Left lung (tissue), 10 donors: Measurements from ENCODE around the gene RNU7-1. TPM values are rescaled to one million over a fixed set of nuclear protein-coding genes. Genes with fewer than 3 reads are reported as not detected.

Experiments
- ATAC-seq: fragments of 200-7000 bp; cut with Tn5 transposase; one replicate; pipeline ENCODE4 v1.9.1; 2020; ENCODE audit warnings: moderate library complexity
- DNase-seq, 4 donors: peaks; one replicate each; pipeline ENCODE4 v3.0.0-alpha.2; 2013 to 2020
- H3K27ac ChIP-seq, 2 donors: fragments of 200-600 bp; sonication (generic) in 1 of 2; one replicate each; pipeline versions ENCODE4 v1.5.0 to v1.8.0; 2020 to 2021
- H3K27me3 ChIP-seq, 2 donors: fragments of 200-600 bp; sonication (generic) in 1 of 2; one replicate each; pipeline versions ENCODE4 v1.5.0 to v1.8.0; 2020 to 2021
- H3K36me3 ChIP-seq, 2 donors: fragments of 200-600 bp; sonication (generic) in 1 of 2; one replicate each; pipeline versions ENCODE4 v1.5.0 to v1.8.0; 2020 to 2021
- H3K4me1 ChIP-seq, 2 donors: fragments of 200-600 bp; one replicate each; pipeline ENCODE4 v1.8.0; 2021
- H3K4me3 ChIP-seq, 2 donors: fragments of 200-600 bp; sonication (generic) in 1 of 2; one replicate each; pipeline versions ENCODE4 v1.5.0 to v1.8.0; 2020 to 2021; ENCODE audit warnings: mild to moderate bottlenecking in 1 of 2
- H3K9me3 ChIP-seq, 2 donors: fragments of 200-600 bp; sonication (generic) in 1 of 2; one replicate each; pipeline versions ENCODE4 v1.5.0 to v1.8.0; 2020 to 2021
- intact Hi-C, 2 donors: fragments of 100-400 bp; cut with DNase I; formaldehyde crosslinking; loops; one replicate each; pipeline versions ENCODE4 v1.11.2 to v1.14.2; 2022
- polyA plus RNA-seq, 6 donors: library from polyadenylated mRNA; unstranded; fragments of 120-200 nt; gene quantifications; one replicate each; pipeline ENCODE4 v1.2.1, GENCODE V29; 2013; ENCODE audit not compliant: insufficient read length in 6 of 6
- total RNA-seq, 2 donors: library from RNA; stranded (reverse); fragmentation: NEBNext Ultra II Directional; extraction: Animal tissue kit (Norgen Biotek cat#: 25700); gene quantifications; one replicate each; pipeline ENCODE4 v1.2.1, GENCODE V29; 2021
- TF ChIP-seq, protein P1 (sequence below), 2 donors: fragments of 200-600 bp; sonication (generic) in 1 of 2; IDR thresholded peaks; one replicate each; pipeline versions ENCODE4 v1.5.0 to v1.8.0; 2021; ENCODE audit warnings: antibody characterized with exemption in 2 of 2
- donor health status: DM: no; HTN: yes; CAD: no.
- donor health status: DM: no; HTN: no; CAD: no.

RNU7-1 gene
- total and polyA plus RNA-seq, 8 donors, result 7.9 to 9.7 TPM; not detected in 6

DNA sequence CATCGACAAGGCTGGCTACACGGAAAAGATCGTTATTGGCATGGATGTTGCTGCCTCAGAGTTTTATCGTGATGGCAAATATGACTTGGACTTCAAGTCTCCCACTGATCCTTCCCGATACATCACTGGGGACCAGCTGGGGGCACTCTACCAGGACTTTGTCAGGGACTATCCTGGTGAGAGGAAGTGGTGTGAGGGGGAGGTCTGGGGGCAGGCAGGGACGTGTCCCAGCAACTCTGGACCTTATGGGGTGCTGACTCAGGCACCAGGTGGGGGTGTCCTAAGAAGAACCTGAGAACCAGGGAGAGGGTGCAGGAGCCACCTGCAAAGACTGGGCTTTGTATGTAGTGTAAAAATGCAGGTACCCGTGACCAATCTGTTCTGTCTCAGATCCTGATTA is 24.0 kb upstream of the RNU7-1 start:
- Histone ChIP-seq H3K27ac (no peak overlapping the region), H3K4me1 (peaks cover 7 to 37% of the 10 kb centered on the region in 2 donors), H3K36me3 (peaks cover 0 to 26% of the 10 kb centered on the region in 2 donors), H3K4me3 (no peak overlapping the region), H3K9me3 (no peaks in the 10 kb centered on the region), H3K27me3 (peaks cover 0 to 14% of the 10 kb centered on the region in 2 donors)
- ATAC-seq, result no peak
- intact Hi-C loops, result no loop called here
- TF ChIP-seq, protein P1, sequence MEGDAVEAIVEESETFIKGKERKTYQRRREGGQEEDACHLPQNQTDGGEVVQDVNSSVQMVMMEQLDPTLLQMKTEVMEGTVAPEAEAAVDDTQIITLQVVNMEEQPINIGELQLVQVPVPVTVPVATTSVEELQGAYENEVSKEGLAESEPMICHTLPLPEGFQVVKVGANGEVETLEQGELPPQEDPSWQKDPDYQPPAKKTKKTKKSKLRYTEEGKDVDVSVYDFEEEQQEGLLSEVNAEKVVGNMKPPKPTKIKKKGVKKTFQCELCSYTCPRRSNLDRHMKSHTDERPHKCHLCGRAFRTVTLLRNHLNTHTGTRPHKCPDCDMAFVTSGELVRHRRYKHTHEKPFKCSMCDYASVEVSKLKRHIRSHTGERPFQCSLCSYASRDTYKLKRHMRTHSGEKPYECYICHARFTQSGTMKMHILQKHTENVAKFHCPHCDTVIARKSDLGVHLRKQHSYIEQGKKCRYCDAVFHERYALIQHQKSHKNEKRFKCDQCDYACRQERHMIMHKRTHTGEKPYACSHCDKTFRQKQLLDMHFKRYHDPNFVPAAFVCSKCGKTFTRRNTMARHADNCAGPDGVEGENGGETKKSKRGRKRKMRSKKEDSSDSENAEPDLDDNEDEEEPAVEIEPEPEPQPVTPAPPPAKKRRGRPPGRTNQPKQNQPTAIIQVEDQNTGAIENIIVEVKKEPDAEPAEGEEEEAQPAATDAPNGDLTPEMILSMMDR (IDR thresholded peaks at IDR 0.05), result no peak
- peak in 1 of 4 donors; percentile 9 for DNase-seq

DNA sequence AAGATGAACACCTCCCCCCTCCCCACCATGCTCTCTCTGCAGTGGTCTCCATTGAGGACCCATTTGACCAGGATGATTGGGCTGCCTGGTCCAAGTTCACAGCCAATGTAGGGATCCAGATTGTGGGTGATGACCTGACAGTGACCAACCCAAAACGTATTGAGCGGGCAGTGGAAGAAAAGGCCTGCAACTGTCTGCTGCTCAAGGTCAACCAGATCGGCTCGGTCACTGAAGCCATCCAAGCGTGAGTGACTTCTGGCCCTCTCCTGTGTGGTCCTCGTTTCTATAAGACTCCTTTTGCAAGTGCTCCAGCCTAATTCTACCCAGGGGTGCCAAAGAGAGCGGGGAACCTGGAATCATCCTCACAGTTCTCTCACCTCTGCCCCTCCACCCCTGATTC is 22.1 kb upstream of the RNU7-1 start:
- DNase-seq, result peak in 1 of 4 donors; percentile 10
- H3K36me3 ChIP-seq, result peaks cover 0 to 26% of the 10 kb centered on the region in 2 donors
- TF ChIP-seq, protein P1 (IDR thresholded peaks at IDR 0.05), result no peak
- no peak for ATAC-seq
- intact Hi-C loops, result loop anchor here in 1 of 2 donors (10.0 kb wide), 1 partner anchor 173 kb away; the partner anchor contains the start of gene C1R
- no peaks in the 10 kb centered on the region for H3K9me3 ChIP-seq
- H3K4me1 ChIP-seq, result peaks cover 20 to 43% of the 10 kb centered on the region in 2 donors
- H3K27ac ChIP-seq, result no peak overlapping the region
- H3K4me3 ChIP-seq, result no peak overlapping the region
- H3K27me3 ChIP-seq, result peaks cover 0 to 4% of the 10 kb centered on the region in 2 donors

DNA sequence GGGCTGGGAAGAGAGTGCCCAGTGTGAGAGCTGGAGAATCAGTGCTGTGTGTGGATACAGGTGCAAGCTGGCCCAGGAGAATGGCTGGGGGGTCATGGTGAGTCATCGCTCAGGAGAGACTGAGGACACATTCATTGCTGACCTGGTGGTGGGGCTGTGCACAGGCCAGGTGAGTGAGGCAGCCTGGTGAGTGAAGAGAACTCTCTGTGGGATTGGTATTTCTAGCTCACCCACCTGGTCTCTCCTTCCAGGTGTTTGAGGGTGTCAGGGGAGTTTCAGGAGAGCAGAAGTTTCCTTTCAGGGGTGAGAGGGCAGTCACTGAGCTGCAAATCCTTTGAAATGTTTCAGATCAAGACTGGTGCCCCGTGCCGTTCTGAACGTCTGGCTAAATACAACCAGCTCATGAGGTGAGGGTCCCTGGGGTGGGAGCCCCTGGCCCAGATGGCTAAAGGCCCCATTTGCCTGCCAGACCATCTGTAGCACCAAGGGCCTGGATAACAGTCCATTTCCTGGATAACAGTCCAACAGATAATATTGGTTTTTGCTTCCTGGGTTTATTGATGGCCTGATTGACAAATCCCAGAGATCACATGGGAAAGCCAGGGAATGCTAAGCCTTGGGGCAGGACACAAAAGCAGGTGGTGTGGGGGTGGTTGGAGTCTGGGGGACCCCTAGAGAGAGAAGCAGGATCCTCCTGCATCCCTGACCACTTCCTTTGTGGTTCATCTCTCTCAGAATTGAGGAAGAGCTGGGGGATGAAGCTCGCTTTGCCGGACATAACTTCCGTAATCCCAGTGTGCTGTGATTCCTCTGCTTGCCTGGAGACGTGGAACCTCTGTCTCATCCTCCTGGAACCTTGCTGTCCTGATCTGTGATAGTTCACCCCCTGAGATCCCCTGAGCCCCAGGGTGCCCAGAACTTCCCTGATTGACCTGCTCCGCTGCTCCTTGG is 21.3 kb upstream of the RNU7-1 start:
- no peaks in the 10 kb centered on the region for H3K9me3 ChIP-seq
- peak in 1 of 4 donors; percentile 29 for DNase-seq
- H3K27ac ChIP-seq, result peak overlapping the region in 1 of 2 donors; percentile 18
- H3K27me3 ChIP-seq, result peaks cover 0 to 11% of the 10 kb centered on the region in 2 donors
- H3K36me3 ChIP-seq, result peaks cover 0 to 26% of the 10 kb centered on the region in 2 donors
- TF ChIP-seq, protein P1 (IDR thresholded peaks at IDR 0.05), result no peak
- peaks cover 23 to 51% of the 10 kb centered on the region in 2 donors for H3K4me1 ChIP-seq
- intact Hi-C loops, result loop anchor here in 1 of 2 donors (10.0 kb wide), 1 partner anchor 173 kb away; the partner anchor contains the start of gene C1R
- ATAC-seq, result no peak
- H3K4me3 ChIP-seq, result no peak overlapping the region

DNA sequence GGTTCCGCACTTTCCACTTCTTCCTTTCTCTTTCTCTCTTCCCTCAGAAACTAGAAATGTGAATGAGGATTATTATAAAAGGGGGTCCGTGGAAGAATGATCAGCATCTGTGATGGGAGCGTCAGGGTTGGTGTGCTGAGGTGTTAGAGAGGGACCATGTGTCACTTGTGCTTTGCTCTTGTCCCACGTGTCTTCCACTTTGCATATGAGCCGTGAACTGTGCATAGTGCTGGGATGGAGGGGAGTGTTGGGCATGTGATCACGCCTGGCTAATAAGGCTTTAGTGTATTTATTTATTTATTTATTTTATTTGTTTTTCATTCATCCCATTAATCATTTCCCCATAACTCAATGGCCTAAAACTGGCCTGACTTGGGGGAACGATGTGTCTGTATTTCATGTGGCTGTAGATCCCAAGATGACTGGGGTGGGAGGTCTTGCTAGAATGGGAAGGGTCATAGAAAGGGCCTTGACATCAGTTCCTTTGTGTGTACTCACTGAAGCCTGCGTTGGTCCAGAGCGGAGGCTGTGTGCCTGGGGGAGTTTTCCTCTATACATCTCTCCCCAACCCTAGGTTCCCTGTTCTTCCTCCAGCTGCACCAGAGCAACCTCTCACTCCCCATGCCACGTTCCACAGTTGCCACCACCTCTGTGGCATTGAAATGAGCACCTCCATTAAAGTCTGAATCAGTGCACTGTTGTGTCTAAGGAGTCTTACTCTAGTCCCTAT is 20.4 kb upstream of the RNU7-1 start:
- H3K9me3 ChIP-seq, result no peaks in the 10 kb centered on the region

More for the DNA sequence above, 20.4 kb upstream of the RNU7-1 start:
- peaks cover 23 to 53% of the 10 kb centered on the region in 2 donors for H3K4me1 ChIP-seq
- peaks cover 0 to 20% of the 10 kb centered on the region in 2 donors for H3K36me3 ChIP-seq
- intact Hi-C loops, result loop anchor here in 1 of 2 donors (10.0 kb wide), 1 partner anchor 172 kb away; the partner anchor contains the start of gene C1R
- peaks cover 0 to 18% of the 10 kb centered on the region in 2 donors for H3K27me3 ChIP-seq
- no peak overlapping the region for H3K4me3 ChIP-seq
- no peak for ATAC-seq
- TF ChIP-seq, protein P1 (IDR thresholded peaks at IDR 0.05), result no peak
- peak overlapping the region in 1 of 2 donors; percentile 18 for H3K27ac ChIP-seq
- no peak for DNase-seq
